A549 treated with AZD9567 at 1 μM for 4 hours (cell line): Measurements from ENCODE around the gene ADCY3. TPM values are rescaled to one million over a fixed set of nuclear protein-coding genes. Genes with fewer than 3 reads are reported as not detected.

Experiments
- total RNA-seq: library from RNA; stranded (reverse); fragments of 200-300 nt; extraction: Qiagen RNA extraction; gene quantifications from 5 replicates; pipeline ENCODE4 v1.2.3, GENCODE V29; 2022; ENCODE audit not compliant: insufficient read depth

Gene ADCY3
- total RNA-seq: 76.4 to 92.6 TPM (median 83.7 TPM) in 5 replicates

GRCh38 chr2:24920098-24920808 is at the start of gene ADCY3:
ADCY3 (minus strand) TSS chr2:24920237; CDS start chr2:24918987, 1,250 bp downstream.

GRCh38 chr2:24792874-24793760 is 126.9 kb downstream of the ADCY3 start, which contains the start of the genes CENPO and PTRHD1:
CENPO (plus strand) TSS chr2:24793425; CDS start chr2:24793920, 495 bp downstream.
PTRHD1 (minus strand) TSS chr2:24793391; CDS start chr2:24793377, 14 bp downstream.

Other genes with a start within 250 kb of the ADCY3 start
- gene PTRHD1, start 126.8 kb downstream of the ADCY3 start, total RNA-seq: 40.6 to 67.9 TPM (median 61.5 TPM) in 5 replicates
- 40.5 to 53.0 TPM (median 44.1 TPM) in 5 replicates for gene CENPO, start 126.8 kb downstream of the ADCY3 start, total RNA-seq
- 1.3 to 2.8 TPM (median 1.9 TPM) in 5 replicates for gene DNAJC27, start 51.7 kb upstream of the ADCY3 start, total RNA-seq
- 8.8 to 10.0 TPM (median 9.7 TPM) in 5 replicates for gene EFR3B, start 121.8 kb upstream of the ADCY3 start, total RNA-seq
- not detected in 5 replicates for gene POMC, start 248.3 kb upstream of the ADCY3 start, total RNA-seq